Measurements from ENCODE around the gene MOG.

Gene MOG

GRCh38 chr6:29619578-29620160 is 37.2 kb upstream of the MOG start:
- Histone ChIP-seq H3K27me3 (replicated peaks; ENCODE audit: control insufficient read depth, insufficient read depth, low read length) (no peaks in the 10 kb centered on the region), H3K4me3 (replicated peaks; ENCODE audit: low read depth, low read length) (no peak overlapping the region), H3K36me3 (ENCODE audit: control insufficient read depth, insufficient read depth, low read length) (no peaks in the 10 kb centered on the region)
- DNase-seq (ENCODE audit: extremely low read depth, insufficient read length) = no peak
- TF ChIP-seq, protein P1, sequence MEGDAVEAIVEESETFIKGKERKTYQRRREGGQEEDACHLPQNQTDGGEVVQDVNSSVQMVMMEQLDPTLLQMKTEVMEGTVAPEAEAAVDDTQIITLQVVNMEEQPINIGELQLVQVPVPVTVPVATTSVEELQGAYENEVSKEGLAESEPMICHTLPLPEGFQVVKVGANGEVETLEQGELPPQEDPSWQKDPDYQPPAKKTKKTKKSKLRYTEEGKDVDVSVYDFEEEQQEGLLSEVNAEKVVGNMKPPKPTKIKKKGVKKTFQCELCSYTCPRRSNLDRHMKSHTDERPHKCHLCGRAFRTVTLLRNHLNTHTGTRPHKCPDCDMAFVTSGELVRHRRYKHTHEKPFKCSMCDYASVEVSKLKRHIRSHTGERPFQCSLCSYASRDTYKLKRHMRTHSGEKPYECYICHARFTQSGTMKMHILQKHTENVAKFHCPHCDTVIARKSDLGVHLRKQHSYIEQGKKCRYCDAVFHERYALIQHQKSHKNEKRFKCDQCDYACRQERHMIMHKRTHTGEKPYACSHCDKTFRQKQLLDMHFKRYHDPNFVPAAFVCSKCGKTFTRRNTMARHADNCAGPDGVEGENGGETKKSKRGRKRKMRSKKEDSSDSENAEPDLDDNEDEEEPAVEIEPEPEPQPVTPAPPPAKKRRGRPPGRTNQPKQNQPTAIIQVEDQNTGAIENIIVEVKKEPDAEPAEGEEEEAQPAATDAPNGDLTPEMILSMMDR (IDR thresholded peaks at IDR 0.05; ENCODE audit: insufficient read depth, low read length, poor library complexity, severe bottlenecking) = no peak

GRCh38 chr6:29620630-29621029 is 36.3 kb upstream of the MOG start:
- Histone ChIP-seq H3K36me3 (ENCODE audit: control insufficient read depth, insufficient read depth, low read length) (no peaks in the 10 kb centered on the region), H3K27me3 (replicated peaks; ENCODE audit: control insufficient read depth, insufficient read depth, low read length) (no peaks in the 10 kb centered on the region), H3K4me3 (replicated peaks; ENCODE audit: low read depth, low read length) (no peak overlapping the region)
- TF ChIP-seq, protein P1 (IDR thresholded peaks at IDR 0.05; ENCODE audit: insufficient read depth, low read length, poor library complexity, severe bottlenecking) = no peak
- no peak for DNase-seq (ENCODE audit: extremely low read depth, insufficient read length)

- no peak for DNase-seq (ENCODE audit: extremely low read depth, insufficient read length)
- H3K4me3 ChIP-seq (replicated peaks; ENCODE audit: low read depth, low read length) = no peak overlapping the region
- TF ChIP-seq, protein P1 (IDR thresholded peaks at IDR 0.05; ENCODE audit: insufficient read depth, low read length, poor library complexity, severe bottlenecking) = no peak
- H3K36me3 ChIP-seq (ENCODE audit: control insufficient read depth, insufficient read depth, low read length) = no peaks in the 10 kb centered on the region
- H3K27me3 ChIP-seq (replicated peaks; ENCODE audit: control insufficient read depth, insufficient read depth, low read length) = no peaks in the 10 kb centered on the region; the same call in 1 of the 2 replicates
These were observed 32.4 kb upstream of the MOG start for GRCh38 chr6:29624520-29624961.

DNA sequence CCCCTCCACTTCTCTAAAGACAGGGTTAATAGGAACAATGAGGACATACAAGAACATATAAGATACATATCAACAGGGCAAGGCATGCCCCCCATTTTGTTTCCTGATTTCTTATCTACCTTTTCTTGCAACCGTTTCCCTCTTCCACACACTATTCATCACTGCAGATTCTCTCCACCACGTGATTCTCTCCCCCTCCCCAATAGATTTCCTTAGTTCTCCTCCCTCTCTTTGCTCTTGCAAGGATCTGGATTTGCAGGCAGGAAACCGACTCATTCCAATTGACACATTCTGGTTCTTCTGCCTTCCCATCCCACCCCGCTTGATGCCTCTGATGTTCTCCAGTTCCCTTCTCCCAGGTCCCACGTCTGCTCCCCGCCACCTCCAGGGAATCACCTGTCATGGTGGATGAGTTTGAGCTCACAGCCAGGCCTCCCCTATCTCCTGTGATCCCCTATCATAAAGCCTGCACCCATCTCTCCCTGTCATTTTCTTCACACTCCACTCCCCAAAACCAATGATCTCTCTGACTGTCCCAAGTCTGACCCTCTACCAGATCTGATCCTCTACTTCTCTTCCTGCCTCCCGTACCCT is 31.5 kb upstream of the MOG start:
- H3K27me3 ChIP-seq (replicated peaks; ENCODE audit: control insufficient read depth, insufficient read depth, low read length) = no peaks in the 10 kb centered on the region; the same call in none of the 2 replicates
- DNase-seq (ENCODE audit: extremely low read depth, insufficient read length) = no peak
- H3K36me3 ChIP-seq (ENCODE audit: control insufficient read depth, insufficient read depth, low read length) = no peaks in the 10 kb centered on the region
- H3K4me3 ChIP-seq (replicated peaks; ENCODE audit: low read depth, low read length) = no peak overlapping the region
- TF ChIP-seq, protein P1 (IDR thresholded peaks at IDR 0.05; ENCODE audit: insufficient read depth, low read length, poor library complexity, severe bottlenecking) = no peak

DNA sequence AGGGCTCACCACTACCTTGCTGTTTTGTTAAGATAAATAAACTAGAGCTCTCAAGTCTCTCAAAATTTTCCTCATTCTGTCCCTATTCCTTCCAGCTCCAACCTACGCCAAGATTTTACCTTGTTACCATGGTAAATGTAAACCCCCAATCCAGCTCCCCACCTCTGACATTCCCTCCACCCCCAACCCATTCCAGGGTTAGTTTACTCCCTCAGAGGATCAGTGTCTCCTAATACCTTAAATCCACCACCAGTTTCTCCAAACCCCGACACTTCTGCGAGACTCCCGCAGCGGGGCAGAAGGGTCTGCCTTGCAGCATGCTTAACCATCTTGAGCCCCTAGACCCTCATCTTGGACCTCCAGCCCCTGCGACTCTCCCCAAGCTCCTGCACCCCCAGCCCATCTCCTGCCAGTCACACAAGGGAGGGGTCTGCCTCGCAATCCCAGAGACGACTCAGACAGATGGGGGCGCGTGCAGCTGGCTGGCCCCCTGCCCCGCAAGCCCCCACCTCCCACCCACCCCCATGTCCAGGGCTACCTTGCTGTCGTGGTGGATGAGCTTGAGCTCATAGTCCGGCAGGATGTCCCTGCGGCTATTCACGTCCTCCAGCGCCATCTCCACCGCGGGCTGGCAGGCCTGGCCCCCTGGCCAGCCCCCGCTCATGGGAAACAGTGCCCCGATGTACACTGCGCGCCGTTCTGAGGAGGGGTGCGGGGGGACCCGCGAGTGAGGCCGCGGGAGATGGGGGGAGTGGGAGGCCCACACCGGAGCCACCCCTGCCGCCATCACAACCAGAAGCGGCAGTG is 29.7 kb upstream of the MOG start:
- Histone ChIP-seq H3K36me3 (ENCODE audit: control insufficient read depth, insufficient read depth, low read length) (no peaks in the 10 kb centered on the region), H3K4me3 (replicated peaks; ENCODE audit: low read depth, low read length) (no peak overlapping the region; the same call in 1 of the 2 replicates), H3K27me3 (replicated peaks; ENCODE audit: control insufficient read depth, insufficient read depth, low read length) (no peaks in the 10 kb centered on the region; the same call in none of the 2 replicates)
- no peak for DNase-seq (ENCODE audit: extremely low read depth, insufficient read length)
- TF ChIP-seq, protein P1 (IDR thresholded peaks at IDR 0.05; ENCODE audit: insufficient read depth, low read length, poor library complexity, severe bottlenecking) = no peak

Measured in GM06990 (cell line).